ENCODE data around the gene SNX20. TPM values are rescaled to one million over a fixed set of nuclear protein-coding genes. Genes with fewer than 3 reads are reported as not detected.

SNX20 gene
- total RNA-seq, 1 donor from 2014 or later, result not detected

GRCh38 chr16:50673496-50674275, 7.4 kb downstream of the SNX20 start:
- peaks cover 5% of the 10 kb centered on the region for H3K4me1 Mint-ChIP-seq (ENCODE audit: unreplicated experiment)
- no peak overlapping the region for H3K27ac Mint-ChIP-seq (ENCODE audit: unreplicated experiment)
- peaks cover 9% of the 10 kb centered on the region for H3K27me3 Mint-ChIP-seq (ENCODE audit: unreplicated experiment)
- TF ChIP-seq, protein P1, sequence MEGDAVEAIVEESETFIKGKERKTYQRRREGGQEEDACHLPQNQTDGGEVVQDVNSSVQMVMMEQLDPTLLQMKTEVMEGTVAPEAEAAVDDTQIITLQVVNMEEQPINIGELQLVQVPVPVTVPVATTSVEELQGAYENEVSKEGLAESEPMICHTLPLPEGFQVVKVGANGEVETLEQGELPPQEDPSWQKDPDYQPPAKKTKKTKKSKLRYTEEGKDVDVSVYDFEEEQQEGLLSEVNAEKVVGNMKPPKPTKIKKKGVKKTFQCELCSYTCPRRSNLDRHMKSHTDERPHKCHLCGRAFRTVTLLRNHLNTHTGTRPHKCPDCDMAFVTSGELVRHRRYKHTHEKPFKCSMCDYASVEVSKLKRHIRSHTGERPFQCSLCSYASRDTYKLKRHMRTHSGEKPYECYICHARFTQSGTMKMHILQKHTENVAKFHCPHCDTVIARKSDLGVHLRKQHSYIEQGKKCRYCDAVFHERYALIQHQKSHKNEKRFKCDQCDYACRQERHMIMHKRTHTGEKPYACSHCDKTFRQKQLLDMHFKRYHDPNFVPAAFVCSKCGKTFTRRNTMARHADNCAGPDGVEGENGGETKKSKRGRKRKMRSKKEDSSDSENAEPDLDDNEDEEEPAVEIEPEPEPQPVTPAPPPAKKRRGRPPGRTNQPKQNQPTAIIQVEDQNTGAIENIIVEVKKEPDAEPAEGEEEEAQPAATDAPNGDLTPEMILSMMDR (IDR thresholded peaks at IDR 0.05; ENCODE audit: unreplicated experiment), result no peak
- no peaks in the 10 kb centered on the region for H3K9me3 Mint-ChIP-seq (ENCODE audit: unreplicated experiment)
- DNase-seq (ENCODE audit: low spot score), result no peak
- H3K4me3 Mint-ChIP-seq (ENCODE audit: unreplicated experiment), result no peak overlapping the region
- H3K36me3 Mint-ChIP-seq (ENCODE audit: low read depth, unreplicated experiment), result peaks cover 6% of the 10 kb centered on the region

DNA sequence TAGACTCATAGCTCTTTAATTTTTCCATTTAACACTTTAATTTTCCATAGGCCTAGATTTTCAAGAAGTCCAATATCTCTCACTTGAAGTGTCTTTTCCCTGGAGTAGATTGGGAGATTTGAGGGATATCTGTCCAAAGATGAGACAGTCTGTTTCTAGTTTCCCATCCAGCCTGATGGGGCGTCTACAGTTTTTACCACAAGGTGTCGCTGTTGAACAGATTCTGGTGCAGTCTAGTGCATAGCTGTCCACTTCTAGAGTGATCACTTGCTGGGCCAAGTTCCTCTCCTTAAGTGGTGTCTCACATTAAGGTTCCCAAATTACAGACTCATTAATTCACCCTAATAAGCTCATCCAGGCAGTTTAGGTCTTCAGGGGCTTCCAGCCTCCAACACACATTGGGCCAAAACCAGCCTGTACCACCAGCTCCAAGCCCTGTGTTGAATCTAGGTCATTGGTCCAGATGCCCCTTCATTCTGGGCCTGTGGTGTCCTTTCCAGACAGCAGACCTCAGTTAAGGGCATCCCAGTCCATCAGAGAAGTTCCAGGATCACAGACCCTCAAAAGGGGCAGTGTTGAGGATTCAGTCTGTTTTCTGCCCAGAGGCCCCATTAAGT, 9.4 kb downstream of the SNX20 start:
- TF ChIP-seq, protein P1 (IDR thresholded peaks at IDR 0.05; ENCODE audit: unreplicated experiment), result peak; percentile 85
- peaks cover 6% of the 10 kb centered on the region for H3K36me3 Mint-ChIP-seq (ENCODE audit: low read depth, unreplicated experiment)
- H3K4me3 Mint-ChIP-seq (ENCODE audit: unreplicated experiment), result no peak overlapping the region
- peaks cover 12% of the 10 kb centered on the region for H3K27me3 Mint-ChIP-seq (ENCODE audit: unreplicated experiment)
- no peaks in the 10 kb centered on the region for H3K9me3 Mint-ChIP-seq (ENCODE audit: unreplicated experiment)
- H3K27ac Mint-ChIP-seq (ENCODE audit: unreplicated experiment), result no peak overlapping the region
- peaks cover 15% of the 10 kb centered on the region for H3K4me1 Mint-ChIP-seq (ENCODE audit: unreplicated experiment)
- peak; percentile 44 for DNase-seq (ENCODE audit: low spot score)

- Mint-ChIP-seq H3K27me3 (ENCODE audit: unreplicated experiment) (peaks cover 12% of the 10 kb centered on the region), H3K9me3 (ENCODE audit: unreplicated experiment) (no peaks in the 10 kb centered on the region), H3K27ac (ENCODE audit: unreplicated experiment) (no peak overlapping the region), H3K4me3 (ENCODE audit: unreplicated experiment) (no peak overlapping the region), H3K4me1 (ENCODE audit: unreplicated experiment) (peaks cover 15% of the 10 kb centered on the region), H3K36me3 (ENCODE audit: low read depth, unreplicated experiment) (peaks cover 6% of the 10 kb centered on the region)
- TF ChIP-seq, protein P1 (IDR thresholded peaks at IDR 0.05; ENCODE audit: unreplicated experiment), result no peak
- DNase-seq (ENCODE audit: low spot score), result no peak
Measured at GRCh38 chr16:50670476-50670875, 10.6 kb downstream of the SNX20 start.

DNA sequence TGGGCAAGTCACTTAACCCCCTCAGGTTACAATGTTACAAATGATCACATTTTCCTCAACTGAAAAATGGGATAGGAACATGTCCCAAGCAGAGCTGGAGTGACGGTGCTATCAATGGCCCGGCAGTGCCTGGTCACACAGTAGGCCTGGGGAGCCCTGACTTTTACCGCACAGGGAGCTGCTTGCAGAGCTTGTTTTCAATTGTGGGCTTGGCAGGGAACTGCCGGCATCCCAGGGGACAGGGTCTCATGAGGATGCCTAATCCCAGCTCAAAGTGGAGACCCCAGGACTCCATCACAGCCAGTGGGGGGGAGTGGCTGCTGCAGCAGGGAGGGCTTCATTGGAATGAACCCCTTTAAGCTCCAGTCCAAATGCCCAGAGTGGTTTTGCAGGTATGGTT, 11.4 kb downstream of the SNX20 start:
- DNase-seq (ENCODE audit: low spot score), result no peak
- Mint-ChIP-seq H3K4me3 (ENCODE audit: unreplicated experiment) (no peak overlapping the region), H3K9me3 (ENCODE audit: unreplicated experiment) (no peaks in the 10 kb centered on the region), H3K27ac (ENCODE audit: unreplicated experiment) (no peak overlapping the region), H3K36me3 (ENCODE audit: low read depth, unreplicated experiment) (peaks cover 8% of the 10 kb centered on the region), H3K27me3 (ENCODE audit: unreplicated experiment) (peaks cover 12% of the 10 kb centered on the region), H3K4me1 (ENCODE audit: unreplicated experiment) (peaks cover 15% of the 10 kb centered on the region)
- TF ChIP-seq, protein P1 (IDR thresholded peaks at IDR 0.05; ENCODE audit: unreplicated experiment), result no peak

Data from endothelial cell (in vitro differentiated cells).